GM23338 (cell line): ENCODE measurements around the gene LPAR1. TPM values are rescaled to one million over a fixed set of nuclear protein-coding genes. Genes with fewer than 3 reads are reported as not detected.

Source experiments
- ATAC-seq: fragments of 200-7000 bp; cut with Tn5 transposase; 3 replicates; pipeline ENCODE4 v1.9.1; 2020
- DNase-seq: peaks from one replicate; pipeline ENCODE4 v3.0.0-alpha.2; 2015; ENCODE audit warnings: low spot score
- H2AFZ ChIP-seq: fragments of 200-600 bp; sonication (generic); 2 replicates; pipeline ENCODE4 v1.8.0; 2016; ENCODE audit warnings: antibody characterized with exemption, mild to moderate bottlenecking, moderate library complexity
- H3F3A ChIP-seq: fragments of 200-600 bp; sonication (generic); replicated peaks from 2 replicates; pipeline ENCODE4 v1.8.0; 2017; ENCODE audit warnings: antibody characterized with exemption, mixed run types, low read depth
- H3K27ac ChIP-seq: fragments of 200-600 bp; sonication (generic); 2 replicates; pipeline ENCODE4 v1.6.1; 2016; ENCODE audit warnings: low read depth
- H3K27me3 ChIP-seq: fragments of 200-600 bp; sonication (generic); 2 replicates; pipeline ENCODE4 v1.8.0; 2016; ENCODE audit warnings: mild to moderate bottlenecking, mixed run types, moderate library complexity; ENCODE audit not compliant: insufficient read depth
- H3K36me3 ChIP-seq: fragments of 200-600 bp; sonication (generic); 2 replicates; pipeline ENCODE4 v1.8.0; 2016; ENCODE audit warnings: mild to moderate bottlenecking; ENCODE audit not compliant: insufficient read depth
- H3K4me1 ChIP-seq: fragments of 200-600 bp; sonication (generic); 2 replicates; pipeline ENCODE4 v1.8.0; 2016; ENCODE audit warnings: mild to moderate bottlenecking, moderate library complexity; ENCODE audit not compliant: insufficient read depth
- H3K4me2 ChIP-seq: fragments of 200-600 bp; sonication (generic); 2 replicates; pipeline ENCODE4 v1.7.1; 2017; ENCODE audit warnings: mixed run types
- H3K4me3 ChIP-seq: fragments of 200-600 bp; sonication (generic); 2 replicates; pipeline ENCODE4 v1.6.1; 2016; ENCODE audit warnings: mixed run types
- H3K79me2 ChIP-seq: fragments of 200-600 bp; sonication (generic); replicated peaks from 2 replicates; pipeline ENCODE4 v1.8.0; 2017; ENCODE audit warnings: mild to moderate bottlenecking; ENCODE audit not compliant: insufficient read depth
- H3K9me2 ChIP-seq: fragments of 200-600 bp; sonication (generic); 2 replicates; pipeline ENCODE4 v1.8.0; 2017; ENCODE audit not compliant: insufficient read depth
- H4K20me1 ChIP-seq: fragments of 200-600 bp; sonication (generic); replicated peaks from 2 replicates; pipeline ENCODE4 v1.8.0; 2017; ENCODE audit warnings: mild to moderate bottlenecking; ENCODE audit not compliant: insufficient read depth
- H3K27ac Mint-ChIP-seq: 2 replicates; pipeline ENCODE4 v1.8.0; 2020; ENCODE audit warnings: inconsistent platforms, mild to moderate bottlenecking, moderate library complexity, mixed read lengths
- H3K27me3 Mint-ChIP-seq: 3 replicates; pipeline ENCODE4 v1.8.0; 2022; ENCODE audit warnings: low read depth, mild to moderate bottlenecking, moderate library complexity, mixed read lengths, inconsistent platforms; ENCODE audit not compliant: insufficient read depth, poor library complexity
- H3K36me3 Mint-ChIP-seq: 3 replicates; pipeline ENCODE4 v1.8.0; 2021; ENCODE audit warnings: low read depth, mild to moderate bottlenecking, inconsistent platforms, moderate library complexity, mixed read lengths
- H3K4me1 Mint-ChIP-seq: 3 replicates; pipeline ENCODE4 v1.8.0; 2020; ENCODE audit warnings: mild to moderate bottlenecking, inconsistent platforms, mixed read lengths
- H3K4me3 Mint-ChIP-seq: 3 replicates; pipeline ENCODE4 v1.8.0; 2021; ENCODE audit warnings: moderate library complexity, mild to moderate bottlenecking, inconsistent platforms, mixed read lengths
- H3K9me3 Mint-ChIP-seq: 3 replicates; pipeline ENCODE4 v1.8.0; 2020; ENCODE audit warnings: moderate library complexity, mild to moderate bottlenecking, inconsistent platforms, mixed read lengths
- CREB1 ChIP-seq: fragments of 250-450 bp; sonication (Bioruptor Pico); IDR thresholded peaks from 2 replicates; pipeline ENCODE4 v1.5.0; 2020; ENCODE audit warnings: low read depth, mild to moderate bottlenecking, moderate library complexity
- EZH2phosphoT487 ChIP-seq: fragments of 200-600 bp; sonication (generic); IDR thresholded peaks from one replicate; pipeline ENCODE4 v1.8.1; 2018; ENCODE audit warnings: antibody characterized with exemption; ENCODE audit not compliant: unreplicated experiment
- NANOG ChIP-seq: IDR thresholded peaks from 2 replicates; pipeline ENCODE4 v1.6.1; 2016; ENCODE audit warnings: antibody characterized with exemption, borderline replicate concordance
- ZNF114 ChIP-seq: fragments of 250-450 bp; sonication (Bioruptor Pico); IDR thresholded peaks from 2 replicates; pipeline ENCODE4 v1.5.0; 2020; ENCODE audit warnings: mild to moderate bottlenecking, moderate library complexity
- ZNF462 ChIP-seq: fragments of 250-450 bp; sonication (Bioruptor Pico); IDR thresholded peaks from 2 replicates; pipeline ENCODE4 v1.5.0; 2020; ENCODE audit warnings: mild to moderate bottlenecking, moderate library complexity
- polyA plus RNA-seq: library from polyadenylated mRNA; unstranded; fragments of >200 nt; fragmentation: Nextera tagmentation; extraction: Ambion mirVana; gene quantifications from 2 replicates; pipeline ENCODE4 v1.2.1, GENCODE V29; 2016
- total RNA-seq: library from RNA; depleted of rRNA; stranded (reverse); fragments of >200 nt; shearing (Covaris generic); gene quantifications from 2 replicates; pipeline ENCODE4 v1.2.3, GENCODE V29; 2014

Gene LPAR1
- total and polyA plus RNA-seq, 2 experiments from 2014 or later = 1.0 to 3.8 TPM

DNA sequence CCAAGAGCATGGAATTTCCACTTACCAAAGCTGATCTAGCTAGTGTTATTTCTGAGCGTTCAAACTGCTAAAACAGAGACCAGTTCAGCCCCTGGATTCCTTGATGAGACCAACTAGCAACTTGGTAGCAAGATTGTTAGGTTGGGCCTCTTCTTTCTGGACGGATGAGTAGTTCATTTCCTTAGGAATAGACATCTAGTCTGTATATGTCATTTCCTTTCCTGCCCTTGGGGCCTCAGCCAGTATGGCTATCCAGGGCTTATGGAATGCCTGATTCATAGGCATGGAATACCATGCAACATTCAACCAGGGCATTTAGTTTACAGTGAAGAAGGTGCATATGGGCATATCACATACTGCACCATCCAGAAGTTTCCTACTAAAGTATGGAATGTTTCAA, 14.5 kb upstream of the LPAR1 start (continued):
- TF ChIP-seq ZNF462 (CRISPR knock-in tag) = no peak
- TF ChIP-seq CREB1 (CRISPR knock-in tag) = no peak
- TF ChIP-seq NANOG = no peak

DNA sequence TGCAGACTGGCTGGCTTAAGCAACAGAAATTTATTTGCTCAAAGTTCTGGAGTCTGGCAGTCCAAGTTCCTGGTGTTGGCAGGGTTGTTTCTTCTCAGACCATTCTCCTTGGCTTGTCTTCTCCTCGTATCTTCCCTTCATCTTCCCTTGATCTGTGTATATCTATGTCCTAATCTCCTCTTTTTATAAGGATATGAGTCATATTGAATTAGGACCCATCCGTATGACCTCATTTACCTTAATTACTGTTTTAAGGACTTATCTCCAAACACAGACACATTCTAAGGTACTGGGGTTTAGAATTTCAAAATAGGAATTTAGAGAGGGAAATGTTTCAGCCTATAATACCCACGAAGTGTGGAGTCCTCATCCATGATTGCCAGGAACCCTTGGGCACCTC, 13.1 kb upstream of the LPAR1 start:
- Histone ChIP-seq H3K79me2 (no peaks in the 10 kb centered on the region), H3K36me3 (no peaks in the 10 kb centered on the region), H3K27ac (no peak overlapping the region), H4K20me1 (no peaks in the 10 kb centered on the region), H3K4me1 (no peaks in the 10 kb centered on the region), H2AFZ (no peak overlapping the region), H3F3A (no peaks in the 10 kb centered on the region), H3K9me2 (0 out of 2 replicates have a peak, but pooled peaks cover 6% of the 10 kb centered on the region), H3K4me2 (no peak overlapping the region), H3K27me3 (no peaks in the 10 kb centered on the region), H3K4me3 (no peak overlapping the region)
- no peak for DNase-seq
- Mint-ChIP-seq H3K4me1 (no peaks in the 10 kb centered on the region), H3K36me3 (no peaks in the 10 kb centered on the region), H3K4me3 (no peak overlapping the region), H3K27ac (no peak overlapping the region), H3K9me3 (peaks cover 4% of the 10 kb centered on the region; the same call in 1 of the 3 replicates), H3K27me3 (no peaks in the 10 kb centered on the region)
- no peak for ATAC-seq
- TF ChIP-seq ZNF462 (CRISPR knock-in tag) (no peak), EZH2phosphoT487 (no peak), ZNF114 (CRISPR knock-in tag) (no peak), NANOG (no peak)
